WI38 (cell line): ENCODE data around the gene GARIN6.
"Not testable (repeated sequence)": the region's sequence is repeated elsewhere in the genome, so short reads cannot be mapped to it uniquely, and the experiment has no call there.

ENCODE experiments used
- H3K4me3 ChIP-seq: 2 replicates; pipeline ENCODE4 v1.5.1; 2011; ENCODE audit warnings: low read depth, mild to moderate bottlenecking, control low read depth, low read length
- TF ChIP-seq, protein P1 (sequence below): IDR thresholded peaks from 2 replicates; pipeline ENCODE4 v1.5.1; 2012; ENCODE audit warnings: low read depth, mild to moderate bottlenecking, control low read depth, low read length

GARIN6 gene

DNA sequence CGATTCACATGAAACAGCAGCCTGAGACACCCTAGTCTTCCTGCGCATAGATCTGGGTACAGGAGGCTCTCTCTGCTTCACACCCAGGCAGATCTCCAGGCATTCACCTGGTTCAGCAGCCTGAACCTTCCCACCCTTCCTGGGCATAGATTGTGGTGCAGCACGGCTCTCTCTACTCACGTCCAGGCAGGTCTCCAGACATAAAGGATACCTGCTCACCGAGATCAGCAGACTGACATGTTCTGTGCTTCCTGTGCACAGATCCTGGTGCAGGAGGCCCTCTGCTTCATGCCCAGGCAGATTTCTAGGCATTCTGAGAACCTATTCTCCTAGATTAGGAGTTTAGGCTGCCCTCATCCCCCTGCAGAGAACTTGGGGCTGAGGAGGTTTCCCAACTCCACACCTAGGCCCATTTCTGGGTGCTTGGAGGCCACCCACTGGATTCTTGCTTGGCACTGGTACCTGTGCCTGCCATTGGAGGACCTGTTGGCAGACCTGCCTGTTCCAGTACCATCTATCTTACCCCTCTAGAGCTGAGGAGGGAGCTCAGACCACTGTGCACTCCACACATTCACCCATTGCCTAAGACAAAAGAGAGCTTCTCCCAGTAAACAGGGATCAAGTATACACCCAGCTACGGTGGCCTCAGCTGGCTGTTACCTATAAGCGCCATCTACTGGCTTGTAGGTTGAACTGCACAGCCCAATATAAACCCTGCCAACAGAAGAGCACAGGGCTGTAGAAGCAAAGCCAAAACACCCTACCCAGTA is 28.0 kb upstream of the GARIN6 start:
- H3K4me3 ChIP-seq, result no peak overlapping the region
- TF ChIP-seq, protein P1, sequence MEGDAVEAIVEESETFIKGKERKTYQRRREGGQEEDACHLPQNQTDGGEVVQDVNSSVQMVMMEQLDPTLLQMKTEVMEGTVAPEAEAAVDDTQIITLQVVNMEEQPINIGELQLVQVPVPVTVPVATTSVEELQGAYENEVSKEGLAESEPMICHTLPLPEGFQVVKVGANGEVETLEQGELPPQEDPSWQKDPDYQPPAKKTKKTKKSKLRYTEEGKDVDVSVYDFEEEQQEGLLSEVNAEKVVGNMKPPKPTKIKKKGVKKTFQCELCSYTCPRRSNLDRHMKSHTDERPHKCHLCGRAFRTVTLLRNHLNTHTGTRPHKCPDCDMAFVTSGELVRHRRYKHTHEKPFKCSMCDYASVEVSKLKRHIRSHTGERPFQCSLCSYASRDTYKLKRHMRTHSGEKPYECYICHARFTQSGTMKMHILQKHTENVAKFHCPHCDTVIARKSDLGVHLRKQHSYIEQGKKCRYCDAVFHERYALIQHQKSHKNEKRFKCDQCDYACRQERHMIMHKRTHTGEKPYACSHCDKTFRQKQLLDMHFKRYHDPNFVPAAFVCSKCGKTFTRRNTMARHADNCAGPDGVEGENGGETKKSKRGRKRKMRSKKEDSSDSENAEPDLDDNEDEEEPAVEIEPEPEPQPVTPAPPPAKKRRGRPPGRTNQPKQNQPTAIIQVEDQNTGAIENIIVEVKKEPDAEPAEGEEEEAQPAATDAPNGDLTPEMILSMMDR, result no peak

DNA sequence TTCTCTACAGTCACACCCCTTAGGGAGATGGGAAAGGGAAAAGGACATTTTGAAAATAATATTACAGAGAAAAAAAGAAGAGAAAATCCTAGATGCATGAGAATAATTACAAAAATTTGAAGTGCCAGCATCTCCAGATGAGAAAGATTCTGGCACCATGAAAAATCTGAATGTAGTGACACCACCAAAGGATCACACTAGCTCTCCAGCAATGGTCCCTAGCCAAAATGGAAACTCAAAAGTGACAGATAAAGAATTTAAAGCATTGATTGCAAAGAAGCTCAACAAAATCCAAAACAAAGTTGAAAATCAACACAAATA is 27.4 kb upstream of the GARIN6 start:
- TF ChIP-seq, protein P1, result no peak
- no peak overlapping the region for H3K4me3 ChIP-seq

DNA sequence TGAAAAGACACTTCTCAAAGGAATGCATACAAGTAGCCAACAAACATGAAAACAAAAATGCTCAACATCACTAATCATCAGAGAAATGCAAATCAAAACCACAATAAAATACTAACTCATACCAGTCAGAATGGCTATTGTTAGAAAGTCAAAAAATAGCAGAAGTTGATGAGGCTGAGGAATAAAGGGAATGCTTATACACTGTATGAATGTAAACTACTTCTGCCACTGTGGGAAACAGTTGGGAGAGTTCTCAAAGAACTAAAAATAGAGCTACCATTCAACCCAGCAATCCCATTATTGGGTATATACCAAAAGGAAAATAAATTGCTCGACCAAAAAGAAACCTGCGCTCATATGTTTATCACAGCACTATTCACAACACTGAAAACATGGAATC is 23.0 kb upstream of the GARIN6 start:
- H3K4me3 ChIP-seq, result not testable (repeated sequence)

DNA sequence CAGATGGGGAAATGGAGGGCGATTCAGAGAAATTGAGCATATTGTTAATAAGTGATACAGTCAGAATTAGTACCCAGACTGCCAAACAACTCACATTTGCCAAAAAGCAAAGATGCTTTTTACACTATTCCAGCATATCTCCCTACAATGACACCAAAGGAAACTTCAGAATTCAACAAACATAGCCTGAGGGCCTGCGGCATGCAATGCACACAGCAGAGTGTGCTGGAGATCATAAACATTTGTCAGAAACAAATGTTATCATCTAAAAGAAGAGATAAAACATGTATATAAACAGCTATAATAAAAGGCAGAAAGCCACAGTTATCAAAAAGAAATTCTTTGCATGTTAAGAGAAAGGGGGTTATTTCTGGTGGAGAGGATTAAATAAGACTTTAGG is 20.1 kb upstream of the GARIN6 start:
- TF ChIP-seq, protein P1, result no peak
- no peak overlapping the region for H3K4me3 ChIP-seq

DNA sequence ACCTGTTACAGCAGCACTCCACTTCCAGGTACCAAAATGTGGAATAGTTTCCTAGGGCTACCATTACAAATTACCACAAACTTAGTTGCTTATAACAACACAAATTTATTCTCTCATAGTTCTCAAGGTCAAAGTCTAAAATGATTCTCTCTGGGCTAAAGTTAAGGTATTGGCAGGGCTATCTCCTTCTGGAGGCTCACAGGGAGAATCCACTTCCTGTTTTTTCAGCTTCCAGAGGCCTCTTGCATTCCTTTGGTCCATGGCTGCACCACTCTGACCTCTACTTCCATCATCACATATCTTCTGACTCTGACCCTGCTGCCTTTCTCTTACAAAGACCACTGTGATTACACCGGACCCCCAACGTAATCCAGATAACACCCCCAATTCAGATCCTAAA is 2.9 kb upstream of the GARIN6 start:
- TF ChIP-seq, protein P1, result no peak
- H3K4me3 ChIP-seq, result no peak overlapping the region

DNA sequence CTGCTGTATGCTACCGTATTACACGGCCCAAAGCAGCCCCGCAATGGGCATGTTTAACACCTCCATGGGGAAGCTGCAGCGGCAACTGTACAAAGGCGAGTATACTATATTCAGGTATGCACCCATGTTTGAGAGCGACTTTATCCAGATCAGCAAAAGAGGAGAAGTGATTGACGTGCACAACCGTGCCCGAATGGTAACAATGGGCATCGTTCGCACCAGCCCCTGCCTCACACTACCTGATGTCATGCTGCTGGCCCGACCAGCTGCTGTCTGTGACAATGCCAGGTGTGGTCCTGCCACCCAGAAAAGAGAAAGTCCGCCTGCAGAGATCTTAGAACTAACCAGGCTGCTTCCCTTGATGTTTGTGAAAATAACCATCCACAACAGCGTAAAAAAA is 630 bp downstream of the GARIN6 start:
- no peak overlapping the region for H3K4me3 ChIP-seq
- TF ChIP-seq, protein P1, result no peak

DNA sequence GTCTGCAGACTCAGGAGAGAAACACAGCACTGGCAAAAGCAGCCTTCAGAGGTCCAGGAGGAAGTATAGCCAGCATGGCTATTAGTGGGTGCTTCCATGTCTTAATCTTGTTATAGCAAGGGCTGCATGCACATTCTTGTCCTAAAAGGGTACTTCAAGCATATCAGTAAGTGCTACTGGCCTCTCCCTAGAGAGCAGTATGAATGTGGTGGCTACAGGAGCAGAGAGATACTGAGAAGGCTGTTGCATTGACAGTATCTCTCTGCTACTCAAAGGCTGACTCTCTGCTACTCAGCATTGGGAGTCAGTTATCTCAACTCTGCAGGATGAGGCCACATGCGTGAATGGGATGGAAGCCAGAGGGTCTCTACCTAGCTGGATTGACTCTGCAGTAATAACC is 2.0 kb downstream of the GARIN6 start:
- H3K4me3 ChIP-seq, result no peak overlapping the region
- TF ChIP-seq, protein P1, result no peak
